ENCODE data around the gene DIS3L2. TPM values are rescaled to one million over a fixed set of nuclear protein-coding genes. Genes with fewer than 3 reads are reported as not detected.
A peak's percentile ranks its signal among the peaks of the same experiment; 100 is the strongest.

DIS3L2 gene
- total and polyA plus RNA-seq, 2 of the 8 experiments (the other 6 are each of a cell fraction or from before 2014, with no cell fraction given), result 11.5 to 21.6 TPM

DNA sequence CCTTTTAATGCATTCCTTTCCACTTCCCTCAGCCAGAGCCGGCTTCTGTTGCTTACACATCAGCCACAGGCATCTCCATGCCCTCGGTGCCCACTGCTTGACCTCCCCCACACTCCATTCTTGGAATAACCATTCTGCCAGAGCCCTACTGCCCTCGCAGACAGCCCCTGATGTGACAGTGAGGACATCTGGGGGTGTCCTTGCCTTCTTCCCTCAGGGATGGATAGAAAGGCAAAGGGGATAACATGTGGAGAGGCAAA is 28.9 kb upstream of the DIS3L2 start:
- Histone ChIP-seq H3K9ac (replicated peaks in 1 of 4; ENCODE audit: extremely low read depth in 1 of 4, low read depth in 3 of 4, low read length in 3 of 4) (no peak overlapping the region), H3K23ac (ENCODE audit: insufficient read length) (no peak overlapping the region), H2AFZ (ENCODE audit: low read length) (no peak overlapping the region), H4K91ac (replicated peaks; ENCODE audit: insufficient read length, low read length) (no peak overlapping the region), H4K5ac (ENCODE audit: insufficient read length, low read depth, low read length) (no peak overlapping the region), H2BK15ac (ENCODE audit: low read length) (no peak overlapping the region), H3K4me1 (replicated peaks in 1 of 4; ENCODE audit: control insufficient read depth in 3 of 4, insufficient read depth in 4 of 4, low read length in 3 of 4) (peaks cover 0 to 2% (median 0%) of the 10 kb centered on the region in 4 experiments; a peak in 2 of 7 replicates), H3K56ac (replicated peaks; ENCODE audit: insufficient read length, low read depth, low read length) (no peak overlapping the region), H3K27ac (ENCODE audit: low read depth, low read length) (no peak overlapping the region), H3K4me3 (ENCODE audit: extremely low read depth in 1 of 4, insufficient read depth in 2 of 4, low read depth in 3 of 4, low read length in 4 of 4) (no peak overlapping the region), H3K14ac (ENCODE audit: insufficient read length) (no peak overlapping the region), H3K9me3 (ENCODE audit: insufficient read depth in 2 of 2, low read depth in 1 of 2, low read length in 1 of 2) (no peaks in the 10 kb centered on the region), H2BK20ac (ENCODE audit: low read length) (no peak overlapping the region), H3K4ac (replicated peaks; ENCODE audit: insufficient read length, low read depth, low read length) (no peak overlapping the region), H3K4me2 (ENCODE audit: insufficient read depth in 1 of 2, low read depth in 2 of 2, low read length in 2 of 2) (no peak overlapping the region), H2BK120ac (replicated peaks; ENCODE audit: low read depth, low read length) (no peak overlapping the region), H3K23me2 (ENCODE audit: low read depth, low read length) (no peaks in the 10 kb centered on the region), H3K18ac (ENCODE audit: extremely low read depth, low read length) (no peak overlapping the region), H4K20me1 (replicated peaks in 1 of 2; ENCODE audit: control insufficient read depth in 1 of 2, insufficient read depth in 2 of 2, low read length in 2 of 2) (no peaks in the 10 kb centered on the region), H4K8ac (ENCODE audit: extremely low read depth, insufficient read depth, low read length) (no peak overlapping the region), H2BK12ac (ENCODE audit: low read depth, low read length) (no peak overlapping the region), H3K27me3 (replicated peaks in 1 of 4; ENCODE audit: control insufficient read depth in 3 of 4, extremely low read depth in 1 of 4, insufficient read depth in 3 of 4, low read length in 3 of 4) (peaks cover 3 to 17% (median 10%) of the 10 kb centered on the region in 4 experiments; a peak in 6 of 7 replicates), H3K36me3 (ENCODE audit: control insufficient read depth in 2 of 4, insufficient read depth in 4 of 4, low read length in 3 of 4) (no peaks in the 10 kb centered on the region), H2AK5ac (ENCODE audit: low read depth, low read length) (no peak overlapping the region), H3K79me2 (ENCODE audit: control insufficient read depth in 1 of 2, insufficient read depth in 2 of 2, low read length in 2 of 2) (no peaks in the 10 kb centered on the region), H2BK5ac (ENCODE audit: low read depth, low read length) (no peak overlapping the region), H3K79me1 (ENCODE audit: low read depth, low read length) (no peaks in the 10 kb centered on the region)
- peak in 1 of 2 experiments; percentile 39 for DNase-seq (ENCODE audit: low read depth in 1 of 2, low spot score in 2 of 2)
- no peak for TF ChIP-seq ATF3 (IDR thresholded peaks at IDR 0.05; ENCODE audit: insufficient read depth, low read depth, low read length)
- POLR2A ChIA-PET (ENCODE audit: partially characterized antibody), result no interaction called here
- no peak for FAIRE-seq
- 87% methylated on average over 3 of the region's 3 CpGs; no CpG with 5 or more reads in 1 of the 2 experiments for WGBS, 2 experiments (ENCODE audit: extremely low coverage in 1 of 2, insufficient coverage in 1 of 2, insufficient read length in 1 of 2, insufficient replicate concordance in 2 of 2, low coverage in 1 of 2, low lambda C conversion rate in 2 of 2, missing lambda C conversion rate in 1 of 2)
- CTCF ChIA-PET (ENCODE audit: partially characterized antibody), result interaction anchor here (0.6 to 1.2 kb wide), 3 partner anchors 11 to 393 kb away, joined by 3 to 4 read pairs (median 4); no protein-coding TSS in a partner anchor

Data from H1 (cell line).